ENCODE measurements around the gene GLRX2.

DNA sequence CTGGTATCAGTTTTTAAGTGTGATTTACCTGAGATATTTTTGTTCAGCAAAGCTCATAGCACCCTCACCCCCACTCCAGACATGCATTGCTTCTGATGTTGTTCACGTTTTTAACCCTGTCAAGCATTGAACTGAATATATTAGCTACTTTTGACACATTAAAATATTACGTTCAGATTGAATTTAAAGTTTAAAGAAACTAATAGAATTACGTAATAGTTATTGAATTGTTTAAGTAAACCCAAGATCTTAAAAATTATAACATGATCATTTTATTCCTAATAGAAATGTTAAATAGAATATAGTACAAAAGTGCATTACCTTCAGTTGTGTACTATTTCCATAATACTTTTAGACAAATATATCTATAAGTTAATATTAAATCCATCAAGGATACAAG is 18.9 kb downstream of the GLRX2 start:
- TF ChIP-seq, protein P1, sequence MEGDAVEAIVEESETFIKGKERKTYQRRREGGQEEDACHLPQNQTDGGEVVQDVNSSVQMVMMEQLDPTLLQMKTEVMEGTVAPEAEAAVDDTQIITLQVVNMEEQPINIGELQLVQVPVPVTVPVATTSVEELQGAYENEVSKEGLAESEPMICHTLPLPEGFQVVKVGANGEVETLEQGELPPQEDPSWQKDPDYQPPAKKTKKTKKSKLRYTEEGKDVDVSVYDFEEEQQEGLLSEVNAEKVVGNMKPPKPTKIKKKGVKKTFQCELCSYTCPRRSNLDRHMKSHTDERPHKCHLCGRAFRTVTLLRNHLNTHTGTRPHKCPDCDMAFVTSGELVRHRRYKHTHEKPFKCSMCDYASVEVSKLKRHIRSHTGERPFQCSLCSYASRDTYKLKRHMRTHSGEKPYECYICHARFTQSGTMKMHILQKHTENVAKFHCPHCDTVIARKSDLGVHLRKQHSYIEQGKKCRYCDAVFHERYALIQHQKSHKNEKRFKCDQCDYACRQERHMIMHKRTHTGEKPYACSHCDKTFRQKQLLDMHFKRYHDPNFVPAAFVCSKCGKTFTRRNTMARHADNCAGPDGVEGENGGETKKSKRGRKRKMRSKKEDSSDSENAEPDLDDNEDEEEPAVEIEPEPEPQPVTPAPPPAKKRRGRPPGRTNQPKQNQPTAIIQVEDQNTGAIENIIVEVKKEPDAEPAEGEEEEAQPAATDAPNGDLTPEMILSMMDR (IDR thresholded peaks at IDR 0.05), result no peak
- no peak for TF ChIP-seq POLR2A (IDR thresholded peaks at IDR 0.05)

Data from body of pancreas (tissue), 4 donors.